ENCODE data around the gene KRCC1. TPM values are rescaled to one million over a fixed set of nuclear protein-coding genes. Genes with fewer than 3 reads are reported as not detected.
A peak's percentile ranks its signal among the peaks of the same experiment; 100 is the strongest.
"Not testable (repeated sequence)": the region's sequence is repeated elsewhere in the genome, so short reads cannot be mapped to it uniquely, and the experiment has no call there.

Gene KRCC1
- polyA plus RNA-seq, 3 donors = 10.8 to 31.6 (median 24.7) TPM

- Histone ChIP-seq H3K27ac (ENCODE audit: low read depth in 1 of 2, low read length in 2 of 2) (no peak overlapping the region), H3K4me2 (replicated peaks; ENCODE audit: extremely low read depth, low read length, poor library complexity, severe bottlenecking) (no peak overlapping the region), H3K9me3 (replicated peaks in 1 of 2; ENCODE audit: control insufficient read depth in 1 of 2, insufficient read depth in 1 of 2, low read length in 2 of 2) (no peaks in the 10 kb centered on the region), H3K4me3 (replicated peaks in 1 of 3; ENCODE audit: low read depth in 2 of 3, low read length in 3 of 3) (no peak overlapping the region), H3K79me2 (ENCODE audit: insufficient read depth, low read length) (no peaks in the 10 kb centered on the region), H2AFZ (ENCODE audit: insufficient read depth, low read depth, low read length, poor library complexity, severe bottlenecking) (no peak overlapping the region), H4K20me1 (ENCODE audit: insufficient read depth, low read length) (no peaks in the 10 kb centered on the region), H3K27me3 (ENCODE audit: control insufficient read depth in 2 of 2, insufficient read depth in 2 of 2, low read length in 2 of 2) (peaks cover 0 to 2% of the 10 kb centered on the region in 2 donors), H3K36me3 (replicated peaks in 1 of 2; ENCODE audit: control insufficient read depth in 1 of 2, insufficient read depth in 2 of 2, low read length in 2 of 2) (no peaks in the 10 kb centered on the region), H3K9ac (ENCODE audit: insufficient read depth, low read length, poor library complexity, severe bottlenecking) (no peak overlapping the region), H3K4me1 (ENCODE audit: control insufficient read depth in 1 of 2, insufficient read depth in 2 of 2, low read length in 2 of 2) (peaks cover 10 to 13% of the 10 kb centered on the region in 2 donors)
- Mint-ChIP-seq H3K27ac (peak overlapping the region in 1 of 7 donors; percentile 40), H3K9me3 (peaks cover 4 to 8% (median 6%) of the 10 kb centered on the region in 7 donors), H3K4me3 (no peak overlapping the region), H3K36me3 (peaks cover 4 to 5% of the 10 kb centered on the region in 2 donors), H3K4me1 (peaks cover 18% of the 10 kb centered on the region), H3K27me3 (ENCODE audit: low read depth in 3 of 3) (peaks cover 0 to 9% (median 8%) of the 10 kb centered on the region in 3 donors)
- intact Hi-C loops (cut with micrococcal nuclease) = loop anchor here in 1 of 2 donors (5.0 kb wide), 1 partner anchor 43 kb away; no protein-coding TSS in a partner anchor
- DNase-seq = no peak
- TF ChIP-seq, protein P1, sequence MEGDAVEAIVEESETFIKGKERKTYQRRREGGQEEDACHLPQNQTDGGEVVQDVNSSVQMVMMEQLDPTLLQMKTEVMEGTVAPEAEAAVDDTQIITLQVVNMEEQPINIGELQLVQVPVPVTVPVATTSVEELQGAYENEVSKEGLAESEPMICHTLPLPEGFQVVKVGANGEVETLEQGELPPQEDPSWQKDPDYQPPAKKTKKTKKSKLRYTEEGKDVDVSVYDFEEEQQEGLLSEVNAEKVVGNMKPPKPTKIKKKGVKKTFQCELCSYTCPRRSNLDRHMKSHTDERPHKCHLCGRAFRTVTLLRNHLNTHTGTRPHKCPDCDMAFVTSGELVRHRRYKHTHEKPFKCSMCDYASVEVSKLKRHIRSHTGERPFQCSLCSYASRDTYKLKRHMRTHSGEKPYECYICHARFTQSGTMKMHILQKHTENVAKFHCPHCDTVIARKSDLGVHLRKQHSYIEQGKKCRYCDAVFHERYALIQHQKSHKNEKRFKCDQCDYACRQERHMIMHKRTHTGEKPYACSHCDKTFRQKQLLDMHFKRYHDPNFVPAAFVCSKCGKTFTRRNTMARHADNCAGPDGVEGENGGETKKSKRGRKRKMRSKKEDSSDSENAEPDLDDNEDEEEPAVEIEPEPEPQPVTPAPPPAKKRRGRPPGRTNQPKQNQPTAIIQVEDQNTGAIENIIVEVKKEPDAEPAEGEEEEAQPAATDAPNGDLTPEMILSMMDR (IDR thresholded peaks at IDR 0.05) = no peak
- WGBS (ENCODE audit: insufficient coverage) = 98% methylated on average over 6 of the region's 6 CpGs
These were observed 36.7 kb downstream of the KRCC1 start for GRCh38 chr2:88018909-88019308.

GRCh38 chr2:88018077-88018805 lies 37.3 kb downstream of the KRCC1 start:
- not testable (repeated sequence) for H3K4me3 ChIP-seq (replicated peaks in 1 of 3; ENCODE audit: low read depth in 2 of 3, low read length in 3 of 3); H3K36me3 ChIP-seq (replicated peaks in 1 of 2; ENCODE audit: control insufficient read depth in 1 of 2, insufficient read depth in 2 of 2, low read length in 2 of 2); H3K36me3 Mint-ChIP-seq; H3K4me2 ChIP-seq (replicated peaks; ENCODE audit: extremely low read depth, low read length, poor library complexity, severe bottlenecking); H3K9me3 ChIP-seq (replicated peaks in 1 of 2; ENCODE audit: control insufficient read depth in 1 of 2, insufficient read depth in 1 of 2, low read length in 2 of 2); H4K20me1 ChIP-seq (ENCODE audit: insufficient read depth, low read length); H3K27ac Mint-ChIP-seq; H3K9me3 Mint-ChIP-seq; H2AFZ ChIP-seq (ENCODE audit: insufficient read depth, low read depth, low read length, poor library complexity, severe bottlenecking); H3K27ac ChIP-seq (ENCODE audit: low read depth in 1 of 2, low read length in 2 of 2); DNase-seq; H3K27me3 Mint-ChIP-seq (ENCODE audit: low read depth in 3 of 3); H3K9ac ChIP-seq (ENCODE audit: insufficient read depth, low read length, poor library complexity, severe bottlenecking); H3K27me3 ChIP-seq (ENCODE audit: control insufficient read depth in 2 of 2, insufficient read depth in 2 of 2, low read length in 2 of 2); H3K79me2 ChIP-seq (ENCODE audit: insufficient read depth, low read length)
- Mint-ChIP-seq H3K4me3 (peak overlapping the region; percentile 96 to 99), H3K4me1 (peaks cover 18% of the 10 kb centered on the region)
- intact Hi-C loops (cut with micrococcal nuclease) = loop anchor here in 1 of 2 donors (5.0 kb wide), 1 partner anchor 44 kb away; no protein-coding TSS in a partner anchor
- 97% methylated on average over 5 of the region's 11 CpGs for WGBS (ENCODE audit: insufficient coverage)
- H3K4me1 ChIP-seq (ENCODE audit: control insufficient read depth in 1 of 2, insufficient read depth in 2 of 2, low read length in 2 of 2) = peaks cover 10 to 13% of the 10 kb centered on the region in 2 donors

- H3K36me3 ChIP-seq (replicated peaks in 1 of 2; ENCODE audit: control insufficient read depth in 1 of 2, insufficient read depth in 2 of 2, low read length in 2 of 2); H3K27me3 ChIP-seq (ENCODE audit: control insufficient read depth in 2 of 2, insufficient read depth in 2 of 2, low read length in 2 of 2); H3K27me3 Mint-ChIP-seq (ENCODE audit: low read depth in 3 of 3); H3K79me2 ChIP-seq (ENCODE audit: insufficient read depth, low read length); DNase-seq; H3K9ac ChIP-seq (ENCODE audit: insufficient read depth, low read length, poor library complexity, severe bottlenecking); H3K36me3 Mint-ChIP-seq; H3K9me3 Mint-ChIP-seq; H3K9me3 ChIP-seq (replicated peaks in 1 of 2; ENCODE audit: control insufficient read depth in 1 of 2, insufficient read depth in 1 of 2, low read length in 2 of 2); H4K20me1 ChIP-seq (ENCODE audit: insufficient read depth, low read length); H3K4me3 ChIP-seq (replicated peaks in 1 of 3; ENCODE audit: low read depth in 2 of 3, low read length in 3 of 3); H3K27ac ChIP-seq (ENCODE audit: low read depth in 1 of 2, low read length in 2 of 2): not testable (repeated sequence)
- Histone ChIP-seq H3K4me1 (ENCODE audit: control insufficient read depth in 1 of 2, insufficient read depth in 2 of 2, low read length in 2 of 2) (peaks cover 10 to 13% of the 10 kb centered on the region in 2 donors), H3K4me2 (replicated peaks; ENCODE audit: extremely low read depth, low read length, poor library complexity, severe bottlenecking) (peak overlapping the region; percentile 93), H2AFZ (ENCODE audit: insufficient read depth, low read depth, low read length, poor library complexity, severe bottlenecking) (peak overlapping the region; percentile 91)
- intact Hi-C loops (cut with micrococcal nuclease) = loop anchor here in 1 of 2 donors (5.0 kb wide), 1 partner anchor 45 kb away; no protein-coding TSS in a partner anchor
- 89% methylated on average over 2 of the region's 2 CpGs for WGBS (ENCODE audit: insufficient coverage)
- H3K27ac Mint-ChIP-seq = peak overlapping the region in 2 of 7 donors; percentile 15 to 23
- peaks cover 18% of the 10 kb centered on the region for H3K4me1 Mint-ChIP-seq
- peak overlapping the region; percentile 96 to 99 for H3K4me3 Mint-ChIP-seq
These were observed 37.9 kb downstream of the KRCC1 start for GRCh38 chr2:88017780-88018038.
